GM12864 (cell line): ENCODE data around the gene THADA.

Experiments used
- DNase-seq: peaks from one replicate; pipeline ENCODE4 v3.0.0-alpha.2; 2011; ENCODE audit warnings: low read depth
- H3K4me3 ChIP-seq: 2 replicates; pipeline ENCODE4 v1.5.1; 2011; ENCODE audit warnings: mild to moderate bottlenecking, low read depth, low read length, control low read depth
- CTCF ChIP-seq: IDR thresholded peaks from 2 replicates; pipeline ENCODE4 v1.5.1; 2011; ENCODE audit warnings: low read depth, mild to moderate bottlenecking, moderate library complexity, low read length, control low read depth, inconsistent platforms; ENCODE audit errors: missing control alignments

THADA gene

DNA sequence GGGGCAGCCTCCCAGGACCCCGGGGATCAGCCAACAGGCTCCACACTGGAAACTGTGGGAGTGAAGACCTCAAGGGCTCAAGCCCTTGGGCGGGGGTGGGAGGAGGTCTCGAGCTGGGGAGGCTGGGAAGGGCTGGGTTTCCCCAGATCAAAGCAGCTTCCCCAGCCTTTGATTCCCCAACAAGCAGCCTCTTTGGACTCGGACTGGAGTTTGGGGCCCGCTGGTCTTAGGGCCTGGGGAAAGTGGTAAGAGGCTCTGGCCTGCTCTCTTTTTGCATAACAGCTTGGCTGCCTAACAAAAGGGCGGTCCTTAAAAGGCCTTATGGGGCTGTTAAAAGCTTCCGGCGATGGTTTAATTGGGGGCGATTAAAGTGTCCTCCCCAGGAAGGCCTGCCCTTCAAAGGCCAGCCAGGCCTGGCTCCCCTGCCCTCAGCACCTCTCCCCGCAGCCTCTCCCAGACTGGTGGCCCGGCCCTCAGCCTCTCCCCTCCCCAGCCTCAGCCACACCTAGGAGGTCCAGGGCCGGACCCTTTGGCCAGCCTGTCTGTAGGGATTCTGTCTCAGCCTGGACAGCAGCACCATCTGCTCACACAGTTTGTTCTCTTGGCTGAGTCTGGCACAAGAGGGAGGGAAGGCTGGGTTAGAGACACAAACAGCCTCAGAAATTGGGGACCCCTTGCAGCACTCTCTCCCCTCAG is 409.0 kb downstream of the THADA start:
- DNase-seq: no peak
- TF ChIP-seq CTCF: no peak
- no peak overlapping the region for H3K4me3 ChIP-seq

- H3K4me3 ChIP-seq: no peak overlapping the region
- TF ChIP-seq CTCF: no peak
- no peak for DNase-seq
Observed at GRCh38 chr2:43186321-43186678, 409.5 kb downstream of the THADA start.

GRCh38 chr2:43185146-43185545 is 410.7 kb downstream of the THADA start:
- no peak for TF ChIP-seq CTCF
- H3K4me3 ChIP-seq: no peak overlapping the region
- DNase-seq: no peak

GRCh38 chr2:43184339-43184895 is 411.4 kb downstream of the THADA start:
- no peak for DNase-seq
- H3K4me3 ChIP-seq: no peak overlapping the region
- no peak for TF ChIP-seq CTCF

DNA sequence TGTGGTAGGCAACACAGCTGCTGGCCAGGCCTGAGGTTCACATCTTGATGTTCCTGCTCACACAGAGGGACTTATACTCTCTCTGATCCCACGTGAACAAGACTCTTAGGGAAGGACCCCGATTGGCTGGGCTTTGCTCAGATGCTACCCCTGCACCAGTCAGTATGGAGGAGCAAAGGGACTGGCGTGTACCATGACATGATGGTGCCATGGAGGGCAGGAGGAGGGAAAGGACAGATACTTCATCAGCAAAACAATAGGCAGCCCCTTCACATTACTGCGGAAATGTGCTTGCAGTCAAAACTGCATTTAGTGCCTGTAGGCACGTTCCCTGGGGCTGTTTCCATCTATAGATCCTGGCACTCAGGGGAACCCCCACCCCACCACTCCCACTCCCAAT is 412.1 kb downstream of the THADA start:
- no peak for TF ChIP-seq CTCF
- DNase-seq: no peak

GRCh38 chr2:43180897-43181296 is 414.9 kb downstream of the THADA start:
- no peak overlapping the region for H3K4me3 ChIP-seq
- DNase-seq: no peak
- no peak for TF ChIP-seq CTCF

More for the DNA sequence above, 412.1 kb downstream of the THADA start:
- H3K4me3 ChIP-seq: no peak overlapping the region
